ENCODE results near the gene PTPRCAP. TPM values are rescaled to one million over a fixed set of nuclear protein-coding genes. Genes with fewer than 3 reads are reported as not detected.

Gene PTPRCAP
- total and polyA plus RNA-seq, 9 of the 15 experiments (the other 6 are each of a cell fraction or from before 2014, with no cell fraction given) = 0.22 to 2.0 (median 1.1) TPM; not detected in 4

DNA sequence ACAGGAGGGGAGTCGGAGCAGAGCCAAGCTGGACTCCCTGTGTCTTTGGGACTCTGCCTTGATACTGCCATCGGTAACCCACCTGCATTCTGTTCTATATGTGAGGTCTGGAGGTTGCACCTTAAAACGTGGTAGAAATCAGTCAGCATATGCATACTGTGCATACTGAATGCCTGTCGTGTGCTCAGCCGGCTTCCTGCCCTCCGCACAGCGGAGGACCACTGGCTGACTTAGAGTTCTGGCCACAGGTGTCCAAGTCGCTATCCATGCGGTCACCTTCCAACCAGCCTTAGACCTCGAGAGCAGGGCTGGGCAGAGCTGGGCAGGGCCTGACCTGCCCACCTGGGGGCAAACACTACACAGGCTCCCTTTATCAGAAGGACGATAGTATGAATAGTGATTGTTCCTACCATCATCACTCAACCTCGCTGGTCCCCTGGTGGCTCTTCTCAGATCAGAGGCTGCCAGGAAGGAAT lies 29.8 kb downstream of the PTPRCAP start:
- Histone ChIP-seq H3K36me3 (ENCODE audit: control insufficient read depth, insufficient read depth, low read length) (no peaks in the 10 kb centered on the region), H3K4me2 (ENCODE audit: insufficient read depth, low read length) (no peak overlapping the region), H3K9me1 (ENCODE audit: control insufficient read depth, insufficient read depth, low read length) (no peaks in the 10 kb centered on the region), H4K20me1 (replicated peaks; ENCODE audit: control insufficient read depth, insufficient read depth, low read length) (no peaks in the 10 kb centered on the region), H3K79me2 (ENCODE audit: control insufficient read depth, insufficient read depth, low read length) (no peaks in the 10 kb centered on the region), H3K4me3 (no peak overlapping the region), H2AFZ (ENCODE audit: low read depth, low read length) (no peak overlapping the region), H3K9ac (ENCODE audit: insufficient read depth in 1 of 2, low read depth in 2 of 2, low read length in 2 of 2) (peak overlapping the region in 1 of 2 experiments; percentile 79; a peak in 2 of 4 replicates), H3K9me3 (replicated peaks; ENCODE audit: control insufficient read depth, insufficient read depth, low read depth, low read length) (no peaks in the 10 kb centered on the region), H3K27me3 (ENCODE audit: control insufficient read depth in 2 of 2, insufficient read depth in 2 of 2, low read length in 2 of 2) (no peaks in the 10 kb centered on the region), H3K4me1 (replicated peaks in 1 of 2; ENCODE audit: control insufficient read depth in 2 of 2, insufficient read depth in 2 of 2, low read length in 2 of 2) (peaks cover 15 to 78% of the 10 kb centered on the region in 2 experiments), H3K27ac (ENCODE audit: extremely low read depth, low read depth, low read length) (no peak overlapping the region)
- FAIRE-seq (no peak), DNase-seq (ENCODE audit: extremely low read depth in 1 of 4, low spot score in 3 of 4) (no peak), ATAC-seq (no peak)
- in situ Hi-C loops (cut with MboI) = no loop called here
- ChIA-PET CTCF (ENCODE audit: low intra/inter-chr PET ratio) (interaction anchor here (0.6 kb wide), 1 partner anchor 9 kb away, joined by 3 read pairs; no protein-coding TSS in a partner anchor), POLR2A (interaction anchor here (0.6 to 1.6 kb wide), 6 partner anchors 9 to 120 kb away, joined by 3 to 7 read pairs (median 4); no protein-coding TSS in a partner anchor)
- BruUV-seq (replicated peaks) = no TSS peak
- intact Hi-C loops (cut with micrococcal nuclease) = no loop called here
- WGBS (ENCODE audit: insufficient coverage, low coverage, missing lambda C conversion rate) = 39% methylated on average over 8 of the region's 12 CpGs
- TF ChIP-seq ZNF197 (CRISPR knock-in tag; IDR thresholded peaks at IDR 0.05; ENCODE audit: low read depth) = no peak
- TF ChIP-seq, protein P1, sequence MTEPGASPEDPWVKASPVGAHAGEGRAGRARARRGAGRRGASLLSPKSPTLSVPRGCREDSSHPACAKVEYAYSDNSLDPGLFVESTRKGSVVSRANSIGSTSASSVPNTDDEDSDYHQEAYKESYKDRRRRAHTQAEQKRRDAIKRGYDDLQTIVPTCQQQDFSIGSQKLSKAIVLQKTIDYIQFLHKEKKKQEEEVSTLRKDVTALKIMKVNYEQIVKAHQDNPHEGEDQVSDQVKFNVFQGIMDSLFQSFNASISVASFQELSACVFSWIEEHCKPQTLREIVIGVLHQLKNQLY (CRISPR knock-in tag; conservative IDR thresholded peaks at IDR 0.05) = no peak
- TF ChIP-seq RFX7 (CRISPR knock-in tag; IDR thresholded peaks at IDR 0.05) = no peak
- TF ChIP-seq, protein P2, sequence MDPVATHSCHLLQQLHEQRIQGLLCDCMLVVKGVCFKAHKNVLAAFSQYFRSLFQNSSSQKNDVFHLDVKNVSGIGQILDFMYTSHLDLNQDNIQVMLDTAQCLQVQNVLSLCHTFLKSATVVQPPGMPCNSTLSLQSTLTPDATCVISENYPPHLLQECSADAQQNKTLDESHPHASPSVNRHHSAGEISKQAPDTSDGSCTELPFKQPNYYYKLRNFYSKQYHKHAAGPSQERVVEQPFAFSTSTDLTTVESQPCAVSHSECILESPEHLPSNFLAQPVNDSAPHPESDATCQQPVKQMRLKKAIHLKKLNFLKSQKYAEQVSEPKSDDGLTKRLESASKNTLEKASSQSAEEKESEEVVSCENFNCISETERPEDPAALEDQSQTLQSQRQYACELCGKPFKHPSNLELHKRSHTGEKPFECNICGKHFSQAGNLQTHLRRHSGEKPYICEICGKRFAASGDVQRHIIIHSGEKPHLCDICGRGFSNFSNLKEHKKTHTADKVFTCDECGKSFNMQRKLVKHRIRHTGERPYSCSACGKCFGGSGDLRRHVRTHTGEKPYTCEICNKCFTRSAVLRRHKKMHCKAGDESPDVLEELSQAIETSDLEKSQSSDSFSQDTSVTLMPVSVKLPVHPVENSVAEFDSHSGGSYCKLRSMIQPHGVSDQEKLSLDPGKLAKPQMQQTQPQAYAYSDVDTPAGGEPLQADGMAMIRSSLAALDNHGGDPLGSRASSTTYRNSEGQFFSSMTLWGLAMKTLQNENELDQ (CRISPR knock-in tag; IDR thresholded peaks at IDR 0.05; ENCODE audit: borderline replicate concordance) = no peak
- TF ChIP-seq E2F3 (CRISPR knock-in tag; IDR thresholded peaks at IDR 0.05) = no peak
- no peak for TF ChIP-seq ZBED1 (IDR thresholded peaks at IDR 0.05)
- TF ChIP-seq ATF7 (IDR thresholded peaks at IDR 0.05) = no peak
- no peak for TF ChIP-seq BMI1 (IDR thresholded peaks at IDR 0.05; ENCODE audit: low read length)
- TF ChIP-seq, protein P3, sequence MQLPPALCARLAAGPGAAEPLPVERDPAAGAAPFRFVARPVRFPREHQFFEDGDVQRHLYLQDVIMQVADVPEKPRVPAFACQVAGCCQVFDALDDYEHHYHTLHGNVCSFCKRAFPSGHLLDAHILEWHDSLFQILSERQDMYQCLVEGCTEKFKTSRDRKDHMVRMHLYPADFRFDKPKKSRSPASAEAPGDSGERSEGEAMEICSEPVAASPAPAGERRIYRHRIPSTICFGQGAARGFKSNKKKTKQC (CRISPR knock-in tag; IDR thresholded peaks at IDR 0.05) = no peak
- no peak for TF ChIP-seq NELFE (IDR thresholded peaks at IDR 0.05; ENCODE audit: insufficient read depth, insufficient read length)
- TF ChIP-seq, protein P4, sequence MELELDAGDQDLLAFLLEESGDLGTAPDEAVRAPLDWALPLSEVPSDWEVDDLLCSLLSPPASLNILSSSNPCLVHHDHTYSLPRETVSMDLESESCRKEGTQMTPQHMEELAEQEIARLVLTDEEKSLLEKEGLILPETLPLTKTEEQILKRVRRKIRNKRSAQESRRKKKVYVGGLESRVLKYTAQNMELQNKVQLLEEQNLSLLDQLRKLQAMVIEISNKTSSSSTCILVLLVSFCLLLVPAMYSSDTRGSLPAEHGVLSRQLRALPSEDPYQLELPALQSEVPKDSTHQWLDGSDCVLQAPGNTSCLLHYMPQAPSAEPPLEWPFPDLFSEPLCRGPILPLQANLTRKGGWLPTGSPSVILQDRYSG (tag; conservative IDR thresholded peaks at IDR 0.05; ENCODE audit: low read depth) = no peak
- TF ChIP-seq, protein P5, sequence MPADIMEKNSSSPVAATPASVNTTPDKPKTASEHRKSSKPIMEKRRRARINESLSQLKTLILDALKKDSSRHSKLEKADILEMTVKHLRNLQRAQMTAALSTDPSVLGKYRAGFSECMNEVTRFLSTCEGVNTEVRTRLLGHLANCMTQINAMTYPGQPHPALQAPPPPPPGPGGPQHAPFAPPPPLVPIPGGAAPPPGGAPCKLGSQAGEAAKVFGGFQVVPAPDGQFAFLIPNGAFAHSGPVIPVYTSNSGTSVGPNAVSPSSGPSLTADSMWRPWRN (IDR thresholded peaks at IDR 0.05; ENCODE audit: low read depth) = no peak
